Fibroblast of lung (primary cell): Measurements from ENCODE around the gene AFAP1. TPM values are rescaled to one million over a fixed set of nuclear protein-coding genes. Genes with fewer than 3 reads are reported as not detected.

Experiments
- DNase-seq, 2 donors: peaks; one replicate each; pipeline versions ENCODE4 v3.0.0 to v3.0.0-alpha.2; 2010; ENCODE audit warnings: low read depth in 2 of 2
- H2AFZ ChIP-seq: 2 replicates; pipeline ENCODE4 v1.5.1; 2012; ENCODE audit warnings: low read length, control low read depth, inconsistent platforms
- H3K27ac ChIP-seq: 2 replicates; pipeline ENCODE4 v1.5.1; 2011; ENCODE audit warnings: low read length, control low read depth; ENCODE audit not compliant: insufficient read depth
- H3K27me3 ChIP-seq: 2 replicates; pipeline ENCODE4 v1.5.1; 2011; ENCODE audit warnings: mild to moderate bottlenecking, low read length; ENCODE audit not compliant: control insufficient read depth, insufficient read depth
- H3K36me3 ChIP-seq: 2 replicates; pipeline ENCODE4 v1.5.1; 2011; ENCODE audit warnings: low read length; ENCODE audit not compliant: control insufficient read depth, insufficient read depth
- H3K4me1 ChIP-seq: 2 replicates; pipeline ENCODE4 v1.5.1; 2011; ENCODE audit warnings: low read length; ENCODE audit not compliant: control insufficient read depth, insufficient read depth; ENCODE audit errors: extremely low read depth
- H3K4me2 ChIP-seq: 2 replicates; pipeline ENCODE4 v1.5.1; 2011; ENCODE audit warnings: low read length, control low read depth; ENCODE audit not compliant: insufficient read depth; ENCODE audit errors: extremely low read depth
- H3K4me3 ChIP-seq, 4 experiments: fragments of 200-600 bp in 1 of 4; sonication (generic) in 1 of 4; replicated peaks in 1 of 4; 2 replicates each; pipeline ENCODE4 v1.5.1; 2011 to 2016; ENCODE audit warnings: low read length in 4 of 4, low read depth in 3 of 4, mild to moderate bottlenecking in 3 of 4, control low read depth in 2 of 4, inconsistent platforms in 1 of 4, mixed read lengths in 1 of 4; ENCODE audit not compliant: insufficient read depth in 1 of 4; ENCODE audit errors: control extremely low read depth in 1 of 4
- H3K79me2 ChIP-seq: 2 replicates; pipeline ENCODE4 v1.5.1; 2012; ENCODE audit warnings: mild to moderate bottlenecking, low read length, inconsistent platforms; ENCODE audit not compliant: control insufficient read depth, insufficient read depth
- H3K9ac ChIP-seq: 2 replicates; pipeline ENCODE4 v1.5.1; 2011; ENCODE audit warnings: mild to moderate bottlenecking, low read length, control low read depth; ENCODE audit not compliant: insufficient read depth
- H3K9me3 ChIP-seq: 2 replicates; pipeline ENCODE4 v1.5.1; 2012; ENCODE audit warnings: low read depth, low read length; ENCODE audit not compliant: control insufficient read depth, insufficient read depth
- H4K20me1 ChIP-seq: 2 replicates; pipeline ENCODE4 v1.5.1; 2011; ENCODE audit warnings: low read length; ENCODE audit not compliant: control insufficient read depth, insufficient read depth; ENCODE audit errors: extremely low read depth
- EZH2 ChIP-seq: IDR thresholded peaks from 2 replicates; pipeline ENCODE4 v1.5.1; 2012; ENCODE audit warnings: low read length, control low read depth, mild to moderate bottlenecking; ENCODE audit errors: missing control alignments
- polyA plus RNA-seq, 2 donors: library from polyadenylated mRNA; depleted of rRNA in 1 of 2; stranded (reverse) in 1 of 2; unstranded in 1 of 2; fragments of >200 nt; gene quantifications; 2 replicates each; pipeline ENCODE4 v1.2.1, GENCODE V29; 2011 to 2012; ENCODE audit warnings: missing spikeins in 1 of 2
- total RNA-seq: library from RNA; depleted of rRNA; stranded (reverse); fragments of >200 nt; gene quantifications from 2 replicates; pipeline ENCODE4 v1.2.1, GENCODE V29; 2014
- TF ChIP-seq, protein P1 (sequence below), 2 donors: IDR thresholded peaks in 1 of 2; conservative IDR thresholded peaks in 1 of 2; 1 replicate in 1 of 2; 2 replicates in 1 of 2; pipeline ENCODE4 v1.5.1; 2011 to 2012; ENCODE audit warnings: low read length in 2 of 2, control low read depth in 1 of 2, inconsistent platforms in 1 of 2, low read depth in 1 of 2, mild to moderate bottlenecking in 1 of 2

Gene AFAP1
- total and polyA plus RNA-seq, 2 donors (not counting 1 experiment from before 2014, with no cell fraction given) = 21.8 to 30.1 TPM

DNA sequence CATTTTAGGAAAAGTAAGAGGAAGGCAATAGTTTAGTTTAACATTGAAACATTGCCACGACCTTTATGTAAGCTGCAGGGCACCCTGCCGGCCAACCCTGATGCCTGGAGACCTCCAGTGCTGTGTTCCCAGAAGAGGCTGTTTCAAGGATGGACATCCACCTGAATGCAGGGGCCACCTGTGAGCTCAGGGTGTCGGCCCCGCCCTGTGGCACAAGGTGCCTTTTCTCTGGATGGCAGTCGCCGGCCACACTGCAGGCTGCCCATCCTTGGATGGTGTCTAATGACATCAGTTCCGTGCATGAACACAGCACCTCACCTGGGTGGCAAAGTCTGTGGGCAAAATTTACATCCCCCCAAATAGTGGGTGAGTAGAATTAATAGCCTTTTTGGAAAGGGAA lies 180.0 kb downstream of the AFAP1 start:
- DNase-seq = no peak
- no peak for TF ChIP-seq EZH2
- TF ChIP-seq, protein P1, sequence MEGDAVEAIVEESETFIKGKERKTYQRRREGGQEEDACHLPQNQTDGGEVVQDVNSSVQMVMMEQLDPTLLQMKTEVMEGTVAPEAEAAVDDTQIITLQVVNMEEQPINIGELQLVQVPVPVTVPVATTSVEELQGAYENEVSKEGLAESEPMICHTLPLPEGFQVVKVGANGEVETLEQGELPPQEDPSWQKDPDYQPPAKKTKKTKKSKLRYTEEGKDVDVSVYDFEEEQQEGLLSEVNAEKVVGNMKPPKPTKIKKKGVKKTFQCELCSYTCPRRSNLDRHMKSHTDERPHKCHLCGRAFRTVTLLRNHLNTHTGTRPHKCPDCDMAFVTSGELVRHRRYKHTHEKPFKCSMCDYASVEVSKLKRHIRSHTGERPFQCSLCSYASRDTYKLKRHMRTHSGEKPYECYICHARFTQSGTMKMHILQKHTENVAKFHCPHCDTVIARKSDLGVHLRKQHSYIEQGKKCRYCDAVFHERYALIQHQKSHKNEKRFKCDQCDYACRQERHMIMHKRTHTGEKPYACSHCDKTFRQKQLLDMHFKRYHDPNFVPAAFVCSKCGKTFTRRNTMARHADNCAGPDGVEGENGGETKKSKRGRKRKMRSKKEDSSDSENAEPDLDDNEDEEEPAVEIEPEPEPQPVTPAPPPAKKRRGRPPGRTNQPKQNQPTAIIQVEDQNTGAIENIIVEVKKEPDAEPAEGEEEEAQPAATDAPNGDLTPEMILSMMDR (conservative IDR thresholded peaks at IDR 0.05 in 1 of 2, IDR thresholded peaks at IDR 0.05 in 1 of 2; ENCODE audit: low read depth in 1 of 2, low read length in 2 of 2) = no peak
- H3K4me3 ChIP-seq = no peak overlapping the region
- no peaks in the 10 kb centered on the region for H3K27me3 ChIP-seq
- no peak overlapping the region for H2AFZ ChIP-seq
- H3K79me2 ChIP-seq = no peaks in the 10 kb centered on the region
- H3K9me3 ChIP-seq = no peaks in the 10 kb centered on the region
- no peak overlapping the region for H3K4me2 ChIP-seq
- peaks cover 11% of the 10 kb centered on the region for H3K36me3 ChIP-seq
- H3K4me1 ChIP-seq = no peaks in the 10 kb centered on the region
- H3K27ac ChIP-seq = no peak overlapping the region
- no peaks in the 10 kb centered on the region for H4K20me1 ChIP-seq
- no peak overlapping the region for H3K9ac ChIP-seq

DNA sequence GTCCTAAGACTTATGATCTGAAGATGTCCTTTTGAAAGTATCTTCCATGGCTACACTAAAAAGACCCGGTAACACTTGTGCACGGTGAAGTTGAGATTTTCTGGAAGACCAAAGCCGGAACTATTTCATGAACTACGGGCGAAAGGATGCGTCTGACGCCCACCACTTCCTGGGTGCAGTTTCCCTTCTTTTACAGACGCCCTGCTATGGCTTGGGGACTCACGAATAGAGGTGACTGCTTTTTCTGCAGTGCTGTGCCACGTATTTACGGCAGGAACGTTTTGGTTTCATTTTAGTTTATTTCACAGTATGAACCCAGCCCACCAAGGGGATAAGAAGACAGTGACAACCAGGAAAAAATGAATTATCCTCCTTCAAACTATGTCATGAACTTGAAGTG lies 180.4 kb downstream of the AFAP1 start:
- H3K36me3 ChIP-seq = peaks cover 11% of the 10 kb centered on the region
- no peak overlapping the region for H2AFZ ChIP-seq
- no peak overlapping the region for H3K4me3 ChIP-seq
- H3K27ac ChIP-seq = no peak overlapping the region
- TF ChIP-seq, protein P1 (conservative IDR thresholded peaks at IDR 0.05 in 1 of 2, IDR thresholded peaks at IDR 0.05 in 1 of 2; ENCODE audit: low read depth in 1 of 2, low read length in 2 of 2) = no peak
- TF ChIP-seq EZH2 = no peak
- H3K9me3 ChIP-seq = no peaks in the 10 kb centered on the region
- H4K20me1 ChIP-seq = no peaks in the 10 kb centered on the region
- H3K4me2 ChIP-seq = no peak overlapping the region
- no peaks in the 10 kb centered on the region for H3K79me2 ChIP-seq
- DNase-seq = no peak
- no peaks in the 10 kb centered on the region for H3K27me3 ChIP-seq
- H3K9ac ChIP-seq = no peak overlapping the region
- H3K4me1 ChIP-seq = no peaks in the 10 kb centered on the region

GRCh38 chr4:7758476-7758875 lies 181.2 kb downstream of the AFAP1 start:
- Histone ChIP-seq H3K27me3 (no peaks in the 10 kb centered on the region), H3K9me3 (no peaks in the 10 kb centered on the region), H3K27ac (no peak overlapping the region), H3K4me1 (no peaks in the 10 kb centered on the region), H4K20me1 (no peaks in the 10 kb centered on the region), H3K4me2 (no peak overlapping the region), H3K36me3 (peaks cover 11% of the 10 kb centered on the region), H3K79me2 (no peaks in the 10 kb centered on the region), H3K4me3 (no peak overlapping the region), H3K9ac (no peak overlapping the region), H2AFZ (no peak overlapping the region)
- no peak for DNase-seq
- no peak for TF ChIP-seq EZH2
- TF ChIP-seq, protein P1 (conservative IDR thresholded peaks at IDR 0.05 in 1 of 2, IDR thresholded peaks at IDR 0.05 in 1 of 2; ENCODE audit: low read depth in 1 of 2, low read length in 2 of 2) = no peak
